ENCODE results near the gene SEC14L3.

SEC14L3 gene

DNA sequence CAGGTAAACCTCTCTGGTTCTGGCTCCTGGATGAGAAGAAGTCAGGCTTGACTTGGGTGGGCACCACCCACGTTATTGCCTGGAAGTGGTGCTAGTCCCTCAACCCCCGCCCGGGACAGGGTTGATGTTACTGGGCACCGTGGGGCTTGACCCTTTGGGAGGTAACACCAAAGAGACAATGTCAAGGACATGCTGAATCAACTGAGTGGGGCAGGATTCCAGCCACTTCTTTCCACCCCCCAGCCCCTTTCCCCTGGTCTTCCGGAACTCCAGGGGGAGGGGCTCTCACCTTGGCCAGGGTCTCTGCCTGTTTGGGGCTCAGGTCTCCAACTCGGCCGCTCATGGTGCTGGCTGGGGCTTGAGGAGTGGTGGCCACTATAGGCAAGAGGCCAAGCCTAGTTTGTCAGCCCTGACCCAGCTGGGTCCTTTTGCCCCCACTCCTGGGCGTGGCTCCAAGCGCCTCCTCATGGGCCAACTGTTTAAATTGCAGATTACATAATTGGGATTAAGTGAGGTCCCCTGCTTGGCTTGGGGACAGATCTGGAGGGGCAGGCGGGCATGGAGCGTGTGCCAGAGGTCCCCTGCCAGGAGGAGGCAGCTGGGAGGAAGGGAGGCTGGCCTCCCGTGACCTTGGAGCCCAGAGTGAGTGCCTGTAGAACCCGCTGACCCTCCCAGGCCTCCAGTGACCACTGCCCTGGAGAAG is at the start of gene SEC14L3:
TSS of gene SEC14L3 (minus strand) at position 402 of the 703 bp plus-strand sequence. CDS start at position 343, 59 bp downstream.
- DNase-seq (ENCODE audit: low read depth in 2 of 2), result no peak

DNA sequence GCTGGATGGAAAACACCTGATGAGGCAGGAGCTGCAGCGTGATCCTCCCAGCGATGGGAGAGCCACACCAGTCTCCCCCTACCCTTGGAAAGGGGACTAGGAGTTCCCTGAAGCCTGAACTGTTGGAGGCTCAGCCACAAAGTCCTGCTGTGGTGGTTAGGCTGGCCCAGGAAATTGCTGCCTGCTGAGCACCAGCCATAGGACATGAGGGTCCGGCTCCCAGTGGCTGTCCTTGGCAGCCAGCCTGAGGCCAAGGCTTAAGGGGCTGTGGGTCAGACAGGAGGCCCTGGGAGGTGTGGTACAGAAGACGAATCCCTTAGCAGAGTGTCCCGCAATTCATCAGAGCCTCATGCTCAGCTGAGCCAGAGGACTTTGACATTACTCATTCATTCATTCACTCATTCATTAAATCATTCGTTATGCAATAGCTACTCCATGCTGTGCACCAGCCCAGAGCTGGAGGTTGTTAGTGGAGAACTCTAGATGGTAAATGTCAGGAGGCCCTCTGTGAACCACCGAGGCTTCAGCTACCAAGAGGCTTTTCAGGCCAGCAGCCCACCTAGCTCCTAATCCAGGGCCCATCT is 48.1 kb upstream of the SEC14L3 start:
- DNase-seq (ENCODE audit: low read depth in 2 of 2), result no peak

DNA sequence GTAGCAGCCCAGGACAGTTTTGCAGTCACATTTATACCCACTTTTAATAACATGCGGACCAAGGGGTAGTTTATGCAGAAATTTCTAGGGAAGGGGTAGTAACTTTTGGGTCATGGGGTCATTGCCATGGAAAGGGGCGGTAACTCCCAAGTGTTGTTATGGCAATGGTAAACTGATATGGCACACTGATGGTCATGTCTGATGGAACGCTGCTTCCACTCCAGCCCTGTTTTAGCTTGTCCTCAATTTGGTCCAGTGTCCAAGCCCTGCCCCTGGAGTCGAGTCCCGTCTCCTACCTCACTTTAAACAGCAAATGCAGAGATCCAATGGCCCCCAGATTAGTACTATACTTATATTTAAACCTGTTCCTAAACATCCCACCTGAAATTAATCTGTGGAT is 44.9 kb upstream of the SEC14L3 start:
- DNase-seq (ENCODE audit: low read depth in 2 of 2), result no peak

DNA sequence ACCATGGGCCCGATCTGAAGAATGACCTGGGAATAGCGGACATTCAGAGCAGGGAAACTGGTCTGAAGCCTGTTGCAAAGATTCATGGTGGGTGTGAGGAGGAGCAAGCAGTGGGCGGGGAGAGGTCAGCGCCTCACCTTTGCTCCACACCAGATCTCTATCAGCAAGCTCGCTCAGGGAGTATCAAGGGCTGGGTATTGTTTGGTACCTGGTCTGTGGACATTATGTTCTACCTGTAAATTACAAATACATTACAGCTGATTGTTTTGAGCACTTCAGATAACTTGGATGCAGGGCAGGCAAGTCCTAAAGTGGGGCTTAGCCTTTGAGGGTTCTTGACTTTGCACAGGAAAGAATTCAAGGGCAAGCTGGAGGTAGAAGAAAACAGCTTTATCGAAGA is 44.5 kb upstream of the SEC14L3 start:
- DNase-seq (ENCODE audit: low read depth in 2 of 2), result no peak

DNA sequence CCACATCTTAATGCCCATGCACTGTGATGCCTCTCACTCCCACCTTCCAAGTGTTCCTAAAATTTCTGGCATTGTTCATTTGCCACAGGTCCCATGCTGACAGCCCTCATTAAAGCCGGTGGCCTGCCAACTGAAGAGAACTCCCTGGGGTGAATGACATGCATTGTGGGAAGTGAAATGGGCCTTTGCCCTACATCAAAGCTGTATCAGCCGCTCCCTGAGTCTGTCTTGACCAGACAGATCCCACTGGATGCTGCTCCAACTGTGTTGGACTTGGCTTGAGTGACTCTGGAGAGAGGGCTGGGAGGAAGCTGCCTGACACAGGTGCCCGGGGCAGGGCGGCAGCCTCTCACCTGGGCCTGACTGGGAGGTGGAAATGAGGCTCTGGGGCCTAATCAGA is 42.4 kb upstream of the SEC14L3 start:
- no peak for DNase-seq (ENCODE audit: low read depth in 2 of 2)

DNA sequence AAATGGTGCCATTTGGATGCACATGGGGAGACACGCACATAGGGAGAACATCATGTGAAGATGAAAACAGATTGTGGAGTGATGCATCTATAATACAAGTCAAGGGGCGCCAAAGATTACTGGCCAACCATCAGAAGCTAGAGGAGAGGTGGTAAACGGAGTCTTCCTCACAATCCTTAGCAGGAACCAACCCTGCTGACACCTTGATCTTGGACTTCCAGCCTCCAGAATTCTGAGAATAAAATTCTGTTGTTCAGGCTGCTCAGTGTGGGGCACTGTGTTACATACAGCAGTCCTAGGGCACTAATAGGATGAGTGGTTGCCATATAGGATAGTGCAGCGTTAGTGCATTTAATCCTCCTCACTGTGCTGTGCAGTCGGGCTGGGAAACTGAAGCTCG is 41.6 kb upstream of the SEC14L3 start:
- DNase-seq (ENCODE audit: low read depth in 2 of 2), result no peak

DNA sequence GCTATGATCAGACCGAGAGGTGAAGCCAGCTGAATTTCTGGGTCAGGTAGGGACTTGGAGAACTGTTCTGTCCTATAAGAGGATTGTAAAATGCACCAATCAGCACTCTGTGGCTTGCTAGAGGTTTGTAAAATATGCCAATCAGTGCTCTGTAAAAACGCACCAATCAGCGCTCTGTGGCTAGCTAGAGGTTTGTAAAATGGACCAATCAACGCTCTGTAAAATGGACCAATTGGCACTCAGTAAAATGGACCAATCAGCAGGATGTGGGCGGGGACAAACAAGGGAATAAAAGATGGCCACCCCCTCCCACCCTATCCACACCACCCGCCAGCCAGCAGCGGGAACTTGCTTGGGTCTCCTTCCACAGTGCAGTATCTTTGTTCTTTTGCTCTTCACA is 40.1 kb upstream of the SEC14L3 start:
- DNase-seq (ENCODE audit: low read depth in 2 of 2), result no peak

DNA sequence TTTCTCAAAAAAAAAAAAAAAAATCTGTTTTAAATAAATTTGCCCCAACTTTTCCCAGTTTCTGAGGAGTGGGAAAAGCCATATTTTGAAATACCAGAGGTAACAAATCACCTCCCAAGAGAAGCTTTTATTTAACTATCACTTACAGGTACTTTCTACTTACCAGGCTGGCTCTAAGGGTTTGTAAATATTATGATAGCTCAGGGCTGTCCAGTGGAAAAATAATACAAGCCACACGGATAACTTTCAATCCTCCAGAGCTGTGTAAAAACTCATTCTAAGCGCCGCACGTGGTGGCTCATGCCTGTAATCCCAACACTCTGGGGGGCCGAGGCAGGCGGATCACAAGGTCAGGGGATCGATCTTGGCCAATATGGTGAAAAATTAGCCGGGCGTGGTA is 39.3 kb upstream of the SEC14L3 start:
- no peak for DNase-seq (ENCODE audit: low read depth in 2 of 2)

DNA sequence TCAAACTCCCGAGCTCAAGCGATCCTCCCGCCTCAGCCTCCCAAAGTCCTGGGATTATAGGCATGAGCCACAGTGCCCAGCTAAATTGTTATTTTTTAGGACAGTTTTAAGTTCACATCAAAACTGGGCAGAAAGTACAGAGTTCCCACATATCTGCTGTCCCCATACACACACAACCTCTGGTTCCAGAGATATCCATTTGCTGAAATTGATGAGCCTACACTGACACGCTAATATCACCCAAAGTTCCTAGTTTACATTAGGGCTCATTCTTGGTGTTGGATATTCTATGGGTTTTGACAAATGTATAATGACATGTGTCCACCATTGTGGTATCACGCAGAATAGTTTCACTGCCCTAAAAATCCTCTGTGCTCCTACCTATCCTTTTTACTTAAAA is 36.4 kb upstream of the SEC14L3 start:
- no peak for DNase-seq (ENCODE audit: low read depth in 2 of 2)

DNA sequence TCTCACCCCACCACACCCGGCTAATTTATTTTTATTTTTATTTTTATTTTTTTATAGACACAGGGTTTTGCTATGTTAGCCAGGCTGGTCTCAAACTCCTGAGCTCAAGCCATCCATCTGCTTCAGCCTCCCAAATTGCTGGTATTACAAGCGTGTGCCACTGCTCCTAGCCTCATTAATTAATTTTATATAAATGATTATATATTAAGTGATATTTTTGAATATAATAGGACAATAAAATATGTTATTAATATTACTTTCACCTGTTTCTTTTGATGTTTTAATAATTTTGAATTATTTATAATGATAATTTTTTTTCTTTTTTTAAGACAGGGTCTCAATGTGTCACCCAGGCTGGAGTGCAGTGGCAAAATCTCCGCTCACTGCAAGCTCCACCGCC is 35.9 kb upstream of the SEC14L3 start:
- no peak for DNase-seq (ENCODE audit: low read depth in 2 of 2)

DNA sequence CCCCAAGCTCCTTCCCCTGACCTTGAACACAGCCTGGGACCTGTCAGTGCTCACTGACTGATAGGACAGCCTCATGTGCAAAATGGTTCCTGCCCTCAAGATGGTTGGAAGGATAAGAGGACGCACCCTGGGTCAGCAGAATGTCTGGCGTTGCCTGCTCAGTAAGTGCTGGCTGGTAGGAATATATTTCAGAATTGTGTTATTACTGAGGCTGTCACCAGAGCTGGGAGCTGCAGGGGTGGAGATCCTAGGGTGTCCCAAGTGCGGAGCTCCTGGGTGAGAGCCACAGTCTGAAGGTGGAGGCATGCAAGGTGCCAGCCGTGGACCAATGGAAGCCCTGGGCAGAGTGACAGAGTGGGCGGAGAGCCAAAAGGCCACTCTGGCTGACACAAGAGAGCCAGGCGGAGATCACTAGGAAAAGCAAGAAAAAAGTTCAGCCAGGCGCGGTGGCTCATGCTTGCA is 34.7 kb upstream of the SEC14L3 start:
- no peak for DNase-seq (ENCODE audit: low read depth in 2 of 2)

DNA sequence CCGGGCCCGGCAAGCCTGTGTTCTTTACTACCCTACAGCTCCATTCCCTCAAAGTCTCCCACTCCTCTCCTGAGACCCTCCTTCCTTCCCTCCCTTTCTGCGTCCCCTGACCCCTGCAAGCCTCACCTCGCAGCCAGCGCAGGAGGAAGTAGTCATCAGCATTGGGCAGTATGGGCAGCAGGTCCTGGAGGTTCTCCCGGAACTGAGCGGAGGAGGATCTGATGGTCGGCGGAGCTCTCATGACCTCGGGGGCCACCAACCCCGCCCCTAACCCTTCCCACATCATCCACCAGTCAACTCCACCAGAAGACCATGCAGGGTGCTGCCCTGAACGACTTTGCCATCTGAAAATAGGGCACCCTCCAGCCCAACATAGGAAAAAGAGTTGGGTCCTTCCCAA is 31.7 kb upstream of the SEC14L3 start:
- DNase-seq (ENCODE audit: low read depth in 2 of 2), result no peak

DNA sequence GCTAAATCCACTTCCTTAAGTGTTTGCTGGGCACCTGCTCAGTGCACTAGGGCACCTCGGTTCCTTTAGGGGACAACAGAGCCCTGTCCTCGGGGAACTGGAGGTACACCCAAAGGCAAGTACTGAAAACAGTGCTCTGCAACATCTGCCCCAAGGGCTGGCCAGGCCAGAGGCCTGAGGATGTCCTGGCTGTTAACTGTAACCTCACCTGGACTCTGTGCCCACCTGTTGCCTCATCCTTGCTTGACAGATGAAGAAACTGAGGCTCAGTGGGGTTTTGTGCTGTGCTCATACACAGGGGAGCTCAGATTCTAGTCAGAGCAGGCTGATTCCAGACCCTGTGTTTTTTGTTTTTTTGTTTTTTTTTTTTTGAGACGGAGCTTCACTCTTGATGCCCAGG is 31.1 kb upstream of the SEC14L3 start:
- DNase-seq (ENCODE audit: low read depth in 2 of 2), result no peak

DNA sequence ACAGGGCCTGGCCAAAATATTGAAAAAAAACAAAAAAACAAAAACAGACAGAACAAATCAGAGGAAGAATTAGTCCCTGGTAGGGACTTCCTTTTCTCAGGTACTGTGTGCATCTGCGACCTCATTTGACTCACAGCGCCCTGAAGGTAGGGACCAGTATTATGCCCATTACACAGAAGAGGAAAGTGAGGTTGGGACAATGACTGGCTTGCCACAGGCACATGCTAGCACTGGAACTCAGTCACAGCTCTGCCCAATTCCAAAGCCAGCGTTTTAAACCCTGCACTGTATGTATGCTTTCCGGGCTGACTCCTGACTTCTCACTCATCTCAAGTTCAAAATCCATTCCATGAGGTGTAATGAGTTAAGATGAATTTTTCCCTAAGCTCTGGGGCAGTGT is 30.3 kb upstream of the SEC14L3 start:
- no peak for DNase-seq (ENCODE audit: low read depth in 2 of 2)

DNA sequence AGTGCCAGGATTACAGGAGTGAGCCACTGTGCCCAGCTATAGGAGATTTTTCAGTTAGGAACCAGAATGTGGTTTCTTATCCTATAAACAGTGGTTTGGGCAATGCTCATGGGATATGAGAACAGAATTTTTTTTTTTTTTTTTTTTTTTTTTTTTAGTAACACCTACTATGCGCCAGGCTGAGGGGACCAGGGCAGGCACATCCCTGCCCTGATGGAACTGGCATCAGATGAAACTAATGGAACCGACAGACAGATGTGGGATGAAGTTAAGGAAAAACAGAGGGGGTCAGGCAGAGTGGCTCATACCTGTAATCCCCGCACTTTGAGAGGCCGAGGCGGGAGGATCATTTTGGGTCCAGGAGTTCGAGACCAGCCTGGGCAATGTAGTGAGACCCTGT is 28.8 kb upstream of the SEC14L3 start:
- no peak for DNase-seq (ENCODE audit: low read depth in 2 of 2)

DNA sequence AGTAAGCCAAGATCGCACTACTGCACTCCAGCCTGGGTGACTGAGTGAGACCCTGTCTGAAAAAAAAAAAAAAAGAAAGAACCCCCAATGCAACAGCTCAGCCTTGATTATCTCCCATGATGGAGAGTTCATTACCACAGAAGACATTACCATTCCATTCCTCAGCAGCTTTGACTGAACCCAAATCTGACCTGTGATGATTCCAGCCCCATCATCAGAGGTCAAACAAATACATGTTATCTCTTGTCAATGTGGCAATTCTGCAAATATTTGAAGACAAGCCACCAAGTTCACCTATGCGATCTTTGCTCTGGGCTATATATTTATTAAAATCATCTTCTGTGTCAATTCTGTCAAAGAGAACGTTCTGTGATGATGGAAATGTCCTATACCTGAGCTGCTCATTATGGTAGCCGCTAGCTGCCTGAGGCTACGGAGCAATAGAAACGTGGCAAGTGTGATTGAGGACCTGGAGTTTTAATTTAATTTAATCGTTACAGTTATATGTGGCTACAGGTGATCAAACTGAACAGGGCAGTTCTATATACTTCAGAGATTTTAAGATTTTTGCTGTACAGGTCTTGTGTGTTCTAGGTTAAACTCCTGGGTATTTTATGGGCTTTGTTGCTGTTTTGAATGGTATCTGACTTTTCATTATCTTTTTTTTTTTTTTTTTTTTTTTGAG is 25.8 kb upstream of the SEC14L3 start:
- no peak for DNase-seq (ENCODE audit: low read depth in 2 of 2)

DNA sequence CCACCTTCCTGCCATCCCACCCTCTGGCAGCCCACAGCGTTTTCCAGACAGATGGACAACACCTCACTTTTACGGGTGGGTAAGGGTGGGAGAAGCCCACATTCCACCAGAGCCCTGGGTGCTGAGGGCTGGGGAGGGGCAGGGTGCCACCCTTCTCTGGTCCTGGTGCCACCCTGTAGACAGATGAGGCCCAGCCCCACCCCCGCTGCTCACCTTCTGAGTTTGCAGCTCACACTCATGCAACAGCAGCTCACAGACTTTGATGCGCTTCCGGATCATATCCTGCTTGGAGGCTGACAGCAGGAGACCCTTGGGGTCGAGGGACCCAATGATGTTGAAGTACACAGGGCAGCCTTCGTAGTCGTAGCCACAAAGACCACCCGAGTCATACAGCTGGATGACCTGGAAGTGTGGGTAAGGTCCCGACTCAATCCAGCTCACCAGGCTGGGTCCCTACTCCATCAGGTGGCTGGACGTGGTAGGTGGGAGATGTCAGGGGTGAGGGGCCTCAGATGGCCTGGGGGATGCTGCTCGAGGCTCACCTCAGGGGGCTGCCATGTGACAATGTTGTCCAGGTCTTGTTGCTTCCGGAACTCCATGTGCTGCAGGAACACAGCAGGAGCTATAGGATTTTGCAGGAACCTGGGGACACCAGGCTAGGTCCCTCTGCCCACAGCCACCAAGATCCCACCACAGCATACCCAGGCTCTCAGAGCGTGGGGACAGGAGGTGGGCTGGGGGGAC is 23.4 kb upstream of the SEC14L3 start:
- DNase-seq (ENCODE audit: low read depth in 2 of 2), result no peak

DNA sequence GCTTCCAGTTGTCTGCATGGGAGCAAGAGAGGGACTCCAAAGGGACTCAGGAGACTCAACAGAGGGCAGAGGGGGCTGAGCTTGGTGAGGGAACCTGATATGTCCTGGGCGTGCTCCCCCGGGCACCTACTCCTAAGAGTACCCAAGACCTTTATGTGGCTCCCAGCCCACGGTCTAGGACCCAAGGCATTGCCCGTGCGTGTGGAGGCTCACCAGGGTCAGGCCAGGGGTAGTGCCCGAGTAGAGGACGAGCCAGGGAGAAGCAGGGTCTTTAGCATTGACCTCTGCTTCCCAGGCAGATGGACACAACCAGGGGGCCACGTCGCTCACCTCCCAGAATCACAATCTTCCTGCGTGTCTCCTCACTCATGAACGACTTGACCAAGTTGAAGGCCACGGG is 20.3 kb upstream of the SEC14L3 start:
- no peak for DNase-seq (ENCODE audit: low read depth in 2 of 2)

DNA sequence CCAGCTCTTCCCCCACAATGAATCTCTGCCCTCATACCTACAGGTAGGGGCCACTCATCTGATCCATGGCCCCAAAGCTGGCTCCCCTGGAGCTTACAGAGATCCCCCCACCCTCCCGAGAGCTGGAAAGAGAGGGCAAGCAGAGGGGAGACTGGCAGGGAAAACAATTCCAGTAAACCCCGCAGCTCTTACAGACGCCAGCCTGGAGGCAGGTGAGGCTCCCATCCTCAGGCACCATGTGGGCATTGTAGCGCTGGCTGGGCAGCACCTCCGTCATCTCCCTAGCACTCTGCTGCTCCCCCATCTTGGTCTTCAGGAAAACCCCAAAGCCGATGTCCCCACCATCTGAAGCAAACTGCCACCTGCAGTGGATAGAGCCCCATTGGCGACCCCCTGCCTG is 19.6 kb upstream of the SEC14L3 start:
- DNase-seq (ENCODE audit: low read depth in 2 of 2), result no peak

DNA sequence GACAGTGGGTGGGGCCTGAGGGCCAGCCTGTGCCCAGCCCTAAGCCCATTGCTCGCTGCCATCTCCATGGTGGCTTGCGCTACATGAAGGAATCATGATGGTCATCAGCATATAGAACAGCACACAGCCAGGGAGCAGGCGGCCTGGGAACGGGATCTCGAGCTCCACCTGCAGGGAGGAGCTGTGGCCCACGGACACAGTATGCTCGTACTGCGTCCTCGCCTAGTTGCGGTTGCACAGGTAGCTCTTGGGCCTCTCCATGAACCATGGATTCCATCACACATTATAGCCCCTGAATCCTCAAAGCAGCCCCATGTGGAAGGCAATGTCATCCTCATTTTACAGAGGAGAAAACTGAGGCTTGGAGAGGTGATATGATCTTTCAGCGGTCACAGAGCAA is 18.6 kb upstream of the SEC14L3 start:
- no peak for DNase-seq (ENCODE audit: low read depth in 2 of 2)

DNA sequence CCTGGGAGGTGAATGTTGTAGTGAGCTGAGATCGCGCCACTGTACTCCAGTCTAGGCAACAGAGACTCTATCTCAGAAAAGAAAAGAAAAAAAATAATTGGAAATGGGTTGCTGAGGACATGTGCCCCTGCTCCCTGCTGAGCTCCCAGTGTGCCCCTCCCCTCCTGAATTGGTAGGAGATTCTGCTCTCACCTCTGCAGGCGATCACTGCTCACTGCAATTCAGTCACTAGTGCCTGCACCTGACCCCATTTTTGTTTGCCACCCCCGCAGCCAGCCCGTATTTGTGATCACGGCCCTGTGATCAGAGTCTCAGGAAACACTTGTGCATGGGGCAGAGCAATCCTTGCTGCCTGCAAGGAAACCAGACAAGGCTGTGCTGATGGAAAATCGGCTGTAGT is 16.3 kb upstream of the SEC14L3 start:
- no peak for DNase-seq (ENCODE audit: low read depth in 2 of 2)

DNA sequence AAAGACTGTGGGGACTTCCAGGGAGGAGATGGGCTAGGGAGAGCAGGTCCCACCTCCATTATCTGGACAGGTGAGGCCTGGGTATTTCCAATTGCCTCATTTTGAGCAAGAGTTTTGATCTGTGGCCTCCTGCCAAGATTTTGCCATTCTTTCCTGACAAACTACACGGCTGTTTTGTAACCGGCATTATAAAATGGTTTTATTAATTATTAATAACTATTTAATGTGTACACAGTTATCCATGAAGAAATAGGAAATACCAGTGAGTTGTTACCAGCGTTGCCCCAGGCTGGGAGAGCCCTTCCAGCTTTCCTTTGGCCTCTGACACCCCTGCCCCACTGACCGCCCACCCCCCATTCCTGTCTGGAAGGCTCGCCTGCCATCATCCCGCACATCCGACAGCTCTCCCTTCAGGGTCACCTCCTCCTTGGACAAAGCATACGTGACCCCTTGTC is 14.9 kb upstream of the SEC14L3 start:
- DNase-seq (ENCODE audit: low read depth in 2 of 2), result no peak
